T-helper 1 cell (primary cell): ENCODE results near the gene RPS15.
"Not testable (repeated sequence)": the region's sequence is repeated elsewhere in the genome, so short reads cannot be mapped to it uniquely, and the experiment has no call there.

Source experiments
- DNase-seq, 5 donors: peaks; one replicate each; pipeline ENCODE4 v3.0.0-alpha.2; 2012 to 2020

The RPS15 gene

GRCh38 chr19:1471010-1471514 lies 32.9 kb downstream of the RPS15 start:
- DNase-seq, result peak in 1 of 5 donors; percentile 38

GRCh38 chr19:1471515-1472160 lies 33.4 kb downstream of the RPS15 start:
- no peak for DNase-seq

- no peak for DNase-seq
These were observed 34.3 kb downstream of the RPS15 start for GRCh38 chr19:1472231-1473084.

DNA sequence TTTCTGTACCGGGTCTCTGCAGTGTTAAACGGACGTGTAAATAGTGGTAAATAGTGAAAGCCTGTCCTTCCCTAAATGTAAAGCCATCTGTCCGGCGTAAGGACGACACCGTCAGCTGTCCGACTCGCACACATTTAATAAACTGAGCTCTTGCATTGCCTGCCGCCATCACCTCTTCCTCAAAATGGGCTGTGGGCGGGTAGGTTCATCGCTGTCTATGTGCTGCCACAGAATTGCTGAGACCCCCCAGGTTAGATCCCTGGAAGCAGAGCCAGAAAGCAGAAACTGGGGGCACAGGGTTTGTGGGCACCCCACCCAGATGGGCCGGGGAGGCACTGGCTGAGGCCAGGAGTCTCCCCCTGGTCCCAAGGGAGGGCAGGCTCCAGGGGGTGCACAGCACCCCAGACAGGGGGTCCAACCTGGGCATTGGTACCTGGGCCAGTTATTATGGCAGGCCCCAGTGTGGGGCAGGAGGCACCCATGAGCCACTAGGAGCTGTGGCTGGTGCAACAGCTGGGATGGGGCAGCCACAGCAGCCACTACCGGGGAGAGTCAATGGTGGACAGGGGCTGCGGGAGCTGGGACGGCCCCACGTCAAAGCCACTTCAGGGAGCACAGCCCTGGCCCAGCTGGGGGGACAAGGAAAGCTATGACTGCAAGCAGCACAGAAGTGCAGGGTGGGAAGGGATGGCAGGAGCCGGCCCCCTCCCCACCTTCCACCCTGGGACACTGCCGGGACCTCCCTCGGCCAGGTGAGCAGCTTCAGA lies 35.1 kb downstream of the RPS15 start:
- DNase-seq, result no peak

GRCh38 chr19:1474011-1474764 lies 36.0 kb downstream of the RPS15 start:
- DNase-seq, result no peak

DNA sequence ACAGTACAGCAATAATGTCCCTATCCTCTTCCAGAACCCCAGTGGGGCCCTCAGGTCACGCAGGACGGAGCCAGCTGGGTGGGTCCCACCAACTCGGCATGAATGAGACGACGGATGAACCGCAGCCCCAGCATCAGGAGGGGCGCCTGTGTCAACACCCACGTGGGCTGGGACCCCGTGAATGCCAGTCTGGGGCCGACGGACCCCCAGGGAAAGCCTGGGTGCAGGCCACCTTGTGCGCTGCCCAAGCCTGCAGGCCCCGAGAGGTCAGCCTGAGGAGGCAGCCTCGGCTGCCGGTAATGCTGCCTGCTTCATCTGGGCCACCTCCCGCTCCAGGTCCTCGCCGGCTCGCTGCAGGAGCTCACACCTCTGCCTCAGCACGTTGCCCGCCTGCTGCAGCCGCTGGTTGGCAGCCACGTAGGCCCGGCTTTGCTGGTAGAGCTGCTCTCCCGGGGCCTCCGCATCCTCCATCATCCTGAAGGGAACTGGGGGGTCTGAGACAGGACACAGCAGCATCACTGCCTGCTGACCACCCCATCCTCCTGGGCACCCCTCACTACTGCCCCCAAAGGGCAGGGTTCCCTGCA lies 36.7 kb downstream of the RPS15 start:
- no peak for DNase-seq

DNA sequence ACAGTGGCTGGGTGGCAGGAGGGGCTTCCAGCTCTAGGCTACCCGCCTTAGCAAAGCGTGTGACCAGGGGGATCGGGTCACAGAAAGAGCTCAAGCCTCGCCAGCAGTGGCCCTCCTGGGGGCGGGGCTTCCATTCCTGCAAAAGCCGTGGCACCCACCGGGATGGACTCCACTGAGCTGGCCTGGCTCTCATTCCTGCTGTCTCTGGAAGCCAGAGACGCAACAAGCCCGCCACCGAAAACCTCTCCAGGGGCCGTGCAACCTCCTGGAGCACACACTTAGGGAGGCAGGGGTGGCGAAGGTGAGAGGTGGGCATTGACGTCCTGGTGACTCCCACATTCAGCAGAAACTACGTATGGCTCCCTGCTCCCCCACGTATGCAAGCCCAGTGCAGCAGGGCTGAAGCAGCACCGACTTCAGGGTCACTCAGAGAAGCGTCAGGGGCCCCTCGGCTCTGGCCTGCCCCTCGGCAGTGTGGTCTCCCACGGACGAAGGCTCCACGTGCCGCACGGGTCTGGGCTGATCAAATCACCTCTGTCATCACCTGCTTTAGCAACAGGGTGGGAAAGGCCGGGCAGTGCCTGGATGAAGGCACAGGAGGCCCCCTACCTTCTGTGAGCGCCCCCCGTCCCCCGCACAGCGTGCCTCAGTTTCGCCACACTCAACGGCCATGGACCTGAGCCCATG lies 37.7 kb downstream of the RPS15 start:
- no peak for DNase-seq

- not testable (repeated sequence) for DNase-seq
These were observed 38.9 kb downstream of the RPS15 start for GRCh38 chr19:1477056-1477455.

- DNase-seq, result peak; percentile 77 to 96 (median 85)
These were observed 40.9 kb downstream of the RPS15 start, which contains the start of gene C19orf25 for GRCh38 chr19:1478934-1479707. TSS of gene C19orf25 (minus strand) at chr19:1479215. CDS start at chr19:1478903, 312 bp downstream.

DNA sequence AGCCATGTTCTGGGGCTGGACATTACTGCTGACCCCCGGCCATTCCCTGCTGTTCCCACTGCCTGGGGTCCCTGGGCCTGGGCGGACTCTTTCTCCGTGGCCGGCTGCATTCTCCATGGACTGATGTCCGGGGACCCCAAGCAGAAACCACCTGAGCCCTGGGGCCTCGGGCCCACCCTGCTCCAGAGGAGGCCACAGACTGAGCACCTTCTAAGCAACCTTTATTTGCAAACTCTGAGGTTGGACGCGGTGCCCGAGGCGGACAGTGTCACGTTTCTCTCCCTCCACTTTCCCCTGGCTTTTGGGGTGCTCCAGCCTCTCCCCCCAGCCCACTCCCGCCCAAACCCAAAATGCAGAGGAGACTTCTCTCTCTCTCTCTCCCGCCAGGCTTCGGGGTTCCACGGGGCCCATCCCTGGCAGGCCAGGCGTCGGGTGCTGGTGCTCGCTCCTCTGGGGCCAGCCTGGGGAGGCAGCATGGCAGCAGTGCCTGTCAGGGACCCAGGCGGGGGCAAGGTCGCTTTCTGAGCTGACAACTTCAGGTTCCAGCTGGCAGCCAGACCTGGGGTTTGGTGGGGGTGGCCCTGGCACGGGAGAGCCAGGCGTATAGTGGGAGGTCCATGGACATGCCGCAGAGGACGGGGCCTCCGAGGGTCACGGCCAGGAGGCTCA lies 43.2 kb downstream of the RPS15 start:
- DNase-seq, result no peak

DNA sequence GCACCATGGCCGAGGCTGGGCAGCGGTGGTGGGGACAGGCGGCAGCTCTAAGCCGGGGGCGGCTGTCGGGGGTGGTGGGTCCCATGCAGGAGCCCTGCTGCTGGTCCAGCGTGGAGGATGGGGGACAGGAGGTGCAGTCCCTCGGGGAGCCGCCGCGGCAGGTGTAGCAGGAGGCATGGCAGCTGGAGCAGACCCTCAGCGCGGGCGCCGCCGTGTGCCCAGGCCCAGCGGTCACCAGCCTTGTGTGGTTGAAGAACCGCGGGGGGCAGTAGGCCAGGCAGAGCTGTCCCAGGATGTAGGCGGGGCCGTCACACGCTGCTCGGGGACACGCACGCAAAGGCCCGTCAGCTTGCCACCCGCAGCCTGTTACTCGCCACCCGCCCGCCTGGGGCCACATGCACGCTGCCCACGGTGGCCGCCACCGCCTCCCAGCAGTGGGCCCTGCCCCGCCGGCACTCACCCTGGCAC lies 43.7 kb downstream of the RPS15 start:
- DNase-seq, result no peak

DNA sequence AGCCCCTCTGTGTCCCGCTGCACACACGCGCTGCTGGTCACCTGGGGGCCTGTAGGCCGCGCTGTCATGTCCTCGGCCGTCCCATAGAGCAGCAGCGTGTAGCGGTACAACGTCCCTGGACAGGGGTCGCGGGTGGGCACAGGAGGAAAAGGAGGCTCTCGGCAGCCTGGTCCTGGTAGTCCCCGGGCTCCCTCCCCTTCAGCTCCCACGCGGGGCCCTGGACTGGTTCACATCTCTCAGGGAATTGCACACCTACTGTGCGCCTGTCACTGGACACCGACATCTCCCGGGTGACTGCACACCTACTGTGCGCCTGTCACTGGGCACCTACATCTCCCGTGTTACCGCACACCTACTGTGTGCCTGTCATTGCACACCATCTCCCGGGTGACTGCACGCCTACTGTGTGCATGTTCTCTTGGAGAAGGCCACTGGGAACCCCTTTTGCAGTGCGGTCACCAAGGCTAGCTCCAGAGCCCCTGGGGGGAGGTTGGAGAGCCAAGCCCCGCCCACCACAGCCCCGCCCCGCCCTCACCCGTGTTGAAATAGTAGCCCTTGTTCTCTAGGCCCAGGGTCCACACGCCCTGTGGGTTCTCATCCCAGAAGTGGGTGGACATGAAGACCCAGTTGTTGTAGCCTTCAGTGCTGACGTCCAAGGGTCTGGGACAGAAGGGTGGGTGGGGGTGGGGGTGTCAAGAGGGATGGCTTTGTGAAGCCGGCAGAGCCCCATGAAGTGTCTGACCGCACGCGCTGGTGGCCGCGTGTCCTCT lies 44.4 kb downstream of the RPS15 start:
- no peak for DNase-seq

- peak in 1 of 5 donors; percentile 8 for DNase-seq
These were observed 45.2 kb downstream of the RPS15 start for GRCh38 chr19:1483131-1483978.

DNA sequence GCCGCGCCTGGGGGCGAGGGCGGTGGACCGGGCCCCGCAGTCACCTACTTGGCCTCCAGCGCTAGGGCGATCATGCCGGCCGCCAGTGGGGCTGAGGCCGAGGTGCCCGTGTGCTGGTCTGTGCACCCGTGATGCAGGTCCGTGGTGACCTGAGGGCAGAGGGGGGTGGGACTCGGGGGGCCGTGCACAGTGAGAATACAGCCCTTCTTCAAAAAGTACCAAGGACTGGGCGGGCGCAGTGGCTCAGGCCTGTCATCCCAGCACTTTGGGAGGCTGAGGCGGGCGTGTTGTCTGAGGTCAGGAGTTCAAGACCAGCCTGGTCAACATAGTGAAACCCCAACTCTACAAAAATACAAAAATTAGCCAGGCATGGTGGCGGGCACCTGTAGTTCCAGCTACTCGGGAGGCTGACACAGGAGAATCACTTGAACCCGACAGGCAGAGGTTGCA lies 45.8 kb downstream of the RPS15 start:
- peak in 1 of 5 donors; percentile 9 for DNase-seq

DNA sequence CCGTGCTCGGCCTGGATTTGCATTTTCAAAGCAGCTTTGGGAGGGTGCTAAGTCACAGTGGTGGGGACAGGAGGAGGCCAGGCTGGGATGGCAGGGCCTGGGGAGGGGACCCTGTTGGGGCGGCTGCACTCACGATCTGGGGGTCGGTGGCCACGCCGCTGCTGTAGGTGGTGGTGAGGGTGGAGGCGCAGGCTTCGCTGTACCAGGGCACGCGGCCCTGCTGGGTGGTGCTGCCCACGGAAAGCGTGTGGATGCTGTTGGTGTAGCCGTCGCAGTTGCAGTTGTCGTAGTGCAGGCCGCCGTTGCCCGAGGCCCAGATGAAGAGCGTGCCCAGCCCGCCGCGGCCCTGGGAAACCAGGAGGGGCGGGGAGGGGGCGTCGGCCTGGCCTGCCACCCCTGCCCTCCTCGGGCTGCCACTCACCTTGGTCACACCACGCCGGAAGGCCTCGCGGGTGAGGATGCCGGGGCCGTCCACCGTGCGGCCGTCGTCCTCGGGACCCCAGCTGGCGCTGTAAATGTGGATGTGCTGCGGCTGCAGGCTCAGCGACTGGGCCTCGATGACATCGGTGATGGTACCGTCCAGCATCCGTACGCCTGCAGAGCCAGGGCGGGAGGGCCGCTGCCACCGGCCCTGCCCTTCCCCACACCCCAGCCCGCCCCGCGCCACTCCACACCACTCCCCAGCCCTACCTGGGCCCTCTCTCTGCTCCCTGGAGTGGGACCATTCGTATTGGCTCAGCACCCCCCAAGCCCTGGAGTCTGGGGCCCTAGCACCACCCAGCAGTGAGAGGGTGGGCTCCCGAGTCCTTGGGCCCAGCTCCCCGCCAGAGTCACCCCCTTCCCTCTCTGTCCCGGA lies 48.8 kb downstream of the RPS15 start:
- DNase-seq, result no peak

- no peak for DNase-seq
These were observed 49.5 kb downstream of the RPS15 start for GRCh38 chr19:1487576-1488281.
